Measurements from ENCODE around the gene FAF1.
A peak's percentile ranks its signal among the peaks of the same experiment; 100 is the strongest.

Gene FAF1

GRCh38 chr1:50978852-50979781 lies 19.1 kb upstream of the FAF1 start:
- DNase-seq (ENCODE audit: insufficient read length, low spot score) (no peak), FAIRE-seq (no peak)

- FAIRE-seq (peak; percentile 85), DNase-seq (ENCODE audit: insufficient read length, low spot score) (no peak)
Measured at GRCh38 chr1:50978144-50978851, 18.2 kb upstream of the FAF1 start.

GRCh38 chr1:50977575-50978143 lies 17.6 kb upstream of the FAF1 start:
- FAIRE-seq (no peak), DNase-seq (ENCODE audit: insufficient read length, low spot score) (no peak)

DNA sequence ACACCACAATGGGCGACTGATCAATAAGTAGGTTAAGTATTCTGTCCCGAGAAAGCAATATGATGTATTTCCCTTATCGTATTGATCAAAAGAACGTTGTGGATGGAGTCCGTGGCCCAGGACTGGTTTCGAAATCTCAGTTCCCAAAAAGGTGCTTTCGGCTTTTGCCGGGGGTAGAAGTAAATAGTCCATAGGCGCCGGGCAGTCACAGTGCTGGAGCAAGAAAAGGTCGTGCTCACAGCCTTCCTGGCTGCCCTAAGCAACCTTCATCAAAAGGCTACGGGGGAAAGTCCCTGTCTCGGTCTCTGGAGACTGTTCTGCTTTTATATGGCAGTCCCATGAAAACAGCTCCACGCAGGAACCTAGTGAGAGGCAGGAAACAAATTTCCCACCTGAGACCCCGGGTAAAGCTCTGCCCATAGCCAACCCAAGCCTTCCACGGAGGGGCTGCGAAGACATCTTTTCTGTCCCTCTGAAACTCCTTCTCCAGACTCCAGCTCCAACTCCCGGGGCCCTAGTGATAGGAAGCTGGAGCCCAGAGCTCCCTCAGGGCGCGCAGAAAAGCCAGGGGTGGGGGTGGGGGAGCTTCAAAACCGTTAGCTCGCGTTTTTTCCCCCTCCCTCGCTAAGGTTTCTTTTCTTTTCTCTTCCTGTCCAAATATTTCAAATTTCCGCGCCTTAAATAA lies 17.0 kb upstream of the FAF1 start:
- FAIRE-seq (no peak), DNase-seq (ENCODE audit: insufficient read length, low spot score) (no peak)

- FAIRE-seq (no peak), DNase-seq (ENCODE audit: insufficient read length, low spot score) (no peak)
Measured at GRCh38 chr1:50976111-50976889, 16.2 kb upstream of the FAF1 start.

DNA sequence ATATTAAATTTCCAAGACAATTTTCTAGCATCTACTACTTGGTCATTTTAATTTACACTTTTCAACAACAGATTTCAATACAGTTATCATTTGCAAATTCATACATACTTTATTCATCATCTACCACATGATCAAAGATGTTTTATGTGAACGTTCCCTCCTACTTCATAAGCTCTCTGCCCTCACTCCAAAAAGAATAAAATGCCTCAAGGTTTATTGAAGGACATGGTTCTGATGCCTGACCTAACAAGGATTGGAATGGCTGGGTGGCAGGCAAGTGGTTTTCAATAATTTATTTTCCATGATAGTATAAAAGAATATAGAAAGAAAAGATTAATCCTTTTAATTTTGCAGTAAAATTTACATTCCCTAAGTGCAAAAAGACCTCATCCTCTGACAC lies 15.4 kb upstream of the FAF1 start:
- FAIRE-seq (no peak), DNase-seq (ENCODE audit: insufficient read length, low spot score) (no peak)

GRCh38 chr1:50974618-50974935 lies 14.5 kb upstream of the FAF1 start:
- FAIRE-seq (no peak), DNase-seq (ENCODE audit: insufficient read length, low spot score) (no peak)

DNA sequence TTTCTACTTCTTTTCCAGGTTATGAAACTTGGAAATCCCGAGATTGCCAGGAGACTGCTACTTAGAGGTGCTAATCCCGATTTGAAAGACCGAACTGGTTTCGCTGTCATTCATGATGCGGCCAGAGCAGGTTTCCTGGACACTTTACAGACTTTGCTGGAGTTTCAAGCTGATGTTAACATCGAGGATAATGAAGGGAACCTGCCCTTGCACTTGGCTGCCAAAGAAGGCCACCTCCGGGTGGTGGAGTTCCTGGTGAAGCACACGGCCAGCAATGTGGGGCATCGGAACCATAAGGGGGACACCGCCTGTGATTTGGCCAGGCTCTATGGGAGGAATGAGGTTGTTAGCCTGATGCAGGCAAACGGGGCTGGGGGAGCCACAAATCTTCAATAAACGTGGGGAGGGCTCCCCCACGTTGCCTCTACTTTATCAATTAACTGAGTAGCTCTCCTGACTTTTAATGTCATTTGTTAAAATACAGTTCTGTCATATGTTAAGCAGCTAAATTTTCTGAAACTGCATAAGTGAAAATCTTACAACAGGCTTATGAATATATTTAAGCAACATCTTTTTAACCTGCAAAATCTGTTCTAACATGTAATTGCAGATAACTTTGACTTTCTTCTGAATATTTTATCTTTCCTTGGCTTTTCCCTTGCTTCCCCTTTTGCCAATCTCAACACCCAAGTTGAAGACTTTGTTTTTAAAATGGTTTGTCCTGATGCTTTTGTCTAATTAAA lies 14.0 kb upstream of the FAF1 start:
- DNase-seq (ENCODE audit: insufficient read length, low spot score), result no peak
- FAIRE-seq, result no peak

DNA sequence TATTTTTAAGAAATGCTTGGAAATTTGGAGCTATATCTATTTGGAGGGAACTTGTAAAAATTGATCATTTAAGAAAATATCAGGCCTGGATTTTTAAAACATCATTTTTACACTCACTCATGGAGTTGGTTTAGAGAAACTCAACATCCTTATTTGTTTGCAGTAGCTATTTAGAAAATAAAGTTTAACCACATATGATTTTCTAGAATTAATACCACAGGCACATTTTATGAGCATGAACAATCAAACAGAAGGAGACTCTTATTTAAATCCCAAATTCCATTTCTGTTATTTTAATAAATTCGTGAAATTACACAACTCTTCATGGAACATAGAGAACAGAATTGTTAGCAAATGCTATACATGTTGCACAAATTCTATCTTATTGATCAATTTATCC lies 13.2 kb upstream of the FAF1 start:
- no peak for DNase-seq (ENCODE audit: insufficient read length, low spot score)
- FAIRE-seq, result no peak

GRCh38 chr1:50972766-50973165 lies 12.7 kb upstream of the FAF1 start:
- FAIRE-seq, result no peak
- no peak for DNase-seq (ENCODE audit: insufficient read length, low spot score)

- FAIRE-seq (no peak), DNase-seq (ENCODE audit: insufficient read length, low spot score) (no peak)
Measured at GRCh38 chr1:50971748-50972305, 11.8 kb upstream of the FAF1 start.

GRCh38 chr1:50970931-50971582 lies 11.0 kb upstream of the FAF1 start:
- no peak for DNase-seq (ENCODE audit: insufficient read length, low spot score)
- no peak for FAIRE-seq

GRCh38 chr1:50970509-50970887 lies 10.4 kb upstream of the FAF1 start:
- FAIRE-seq, result no peak
- DNase-seq (ENCODE audit: insufficient read length, low spot score), result no peak

DNA sequence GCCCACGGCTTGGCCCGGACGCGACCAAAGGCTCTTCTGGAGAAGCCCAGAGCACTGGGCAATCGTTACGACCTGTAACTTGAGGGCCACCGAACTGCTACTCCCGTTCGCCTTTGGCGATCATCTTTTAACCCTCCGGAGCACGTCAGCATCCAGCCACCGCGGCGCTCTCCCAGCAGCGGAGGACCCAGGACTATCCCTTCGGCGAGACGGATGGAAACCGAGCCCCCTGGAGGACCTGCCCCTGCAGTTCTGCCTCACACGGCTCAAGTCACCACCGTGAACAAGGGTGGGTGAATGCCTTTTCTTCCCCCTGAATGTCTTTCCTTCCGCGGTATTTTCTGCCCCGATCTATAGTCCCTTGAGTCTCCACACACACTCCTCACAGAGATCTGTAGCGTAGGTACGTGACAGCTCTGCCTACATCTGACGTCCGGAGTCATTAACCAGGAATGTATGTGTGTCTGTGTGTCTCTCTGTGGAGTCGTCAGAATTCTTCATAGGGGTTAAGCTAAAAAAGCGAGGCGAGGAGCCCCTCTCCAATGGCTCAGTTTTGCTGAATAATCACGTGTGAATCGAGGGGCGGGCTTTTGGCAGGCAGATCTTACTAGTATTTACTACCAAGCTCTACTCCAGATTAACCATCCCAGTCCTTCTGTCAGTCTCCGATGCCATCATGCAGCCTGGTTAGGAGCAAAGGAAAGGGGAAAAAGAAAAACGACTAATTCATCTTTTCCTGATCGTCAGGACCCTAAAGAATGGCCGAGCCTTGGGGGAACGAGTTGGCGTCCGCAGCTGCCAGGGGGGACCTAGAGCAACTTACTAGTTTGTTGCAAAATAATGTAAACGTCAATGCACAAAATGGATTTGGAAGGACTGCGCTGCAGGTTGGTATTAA lies 9.8 kb upstream of the FAF1 start, which contains the start of gene CDKN2C:
Gene CDKN2C, plus strand, starts transcription at position 635 of the 898 bp plus-strand sequence. Its CDS starts 124 bp downstream, at position 759.
- FAIRE-seq (no peak), DNase-seq (ENCODE audit: insufficient read length, low spot score) (peak; percentile 60)

GRCh38 chr1:50968821-50969610 lies 8.9 kb upstream of the FAF1 start:
- DNase-seq (ENCODE audit: insufficient read length, low spot score) (no peak), FAIRE-seq (no peak)

DNA sequence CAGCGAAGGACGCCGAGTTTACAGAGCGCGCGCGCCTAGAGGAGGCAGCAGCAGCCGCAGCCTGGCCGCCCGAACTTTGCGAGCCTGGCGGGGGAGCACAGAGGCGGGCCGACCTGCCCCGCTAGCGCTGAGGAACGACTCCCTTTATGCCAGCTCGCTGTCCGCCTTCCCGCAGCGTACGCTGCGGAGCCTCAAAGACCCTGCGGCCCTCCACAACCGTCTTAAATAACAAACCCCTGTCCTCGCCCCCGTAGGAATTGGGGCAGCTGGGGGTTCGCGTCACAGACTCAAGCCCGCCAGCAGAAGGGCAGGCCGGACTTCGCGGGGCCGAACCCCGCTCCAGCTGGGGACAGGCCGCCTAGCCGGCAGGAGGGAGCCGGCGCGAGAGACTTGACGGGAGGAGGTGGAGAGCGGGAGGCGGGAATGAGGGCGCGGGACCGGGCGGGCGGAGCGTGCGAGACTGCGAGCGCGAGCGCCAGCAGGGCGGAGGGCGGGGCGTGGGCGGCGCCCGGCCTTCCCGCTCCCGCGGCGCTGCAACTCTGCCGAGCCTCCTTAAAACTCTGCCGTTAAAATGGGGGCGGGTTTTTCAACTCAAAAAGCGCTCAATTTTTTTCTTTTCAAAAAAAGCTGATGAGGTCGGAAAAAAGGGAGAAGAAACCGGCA lies 8.2 kb upstream of the FAF1 start:
- peak; percentile 71 for DNase-seq (ENCODE audit: insufficient read length, low spot score)
- peak; percentile 16 for FAIRE-seq

Data from HTR-8/SVneo (cell line).